ENCODE data around the gene TRAPPC8.
"Not testable (repeated sequence)": the region's sequence is repeated elsewhere in the genome, so short reads cannot be mapped to it uniquely, and the experiment has no call there.

The TRAPPC8 gene

GRCh38 chr18:31952223-31952622 is 9.3 kb upstream of the TRAPPC8 start:
- no peak for TF ChIP-seq CTCF (IDR thresholded peaks at IDR 0.05)
- no peak for TF ChIP-seq ZFX (IDR thresholded peaks at IDR 0.05; ENCODE audit: borderline replicate concordance)
- no peak overlapping the region for H3K27ac ChIP-seq

GRCh38 chr18:31950583-31950982 is 7.7 kb upstream of the TRAPPC8 start:
- no peak overlapping the region for H3K27ac ChIP-seq
- TF ChIP-seq ZFX (IDR thresholded peaks at IDR 0.05; ENCODE audit: borderline replicate concordance) = no peak

DNA sequence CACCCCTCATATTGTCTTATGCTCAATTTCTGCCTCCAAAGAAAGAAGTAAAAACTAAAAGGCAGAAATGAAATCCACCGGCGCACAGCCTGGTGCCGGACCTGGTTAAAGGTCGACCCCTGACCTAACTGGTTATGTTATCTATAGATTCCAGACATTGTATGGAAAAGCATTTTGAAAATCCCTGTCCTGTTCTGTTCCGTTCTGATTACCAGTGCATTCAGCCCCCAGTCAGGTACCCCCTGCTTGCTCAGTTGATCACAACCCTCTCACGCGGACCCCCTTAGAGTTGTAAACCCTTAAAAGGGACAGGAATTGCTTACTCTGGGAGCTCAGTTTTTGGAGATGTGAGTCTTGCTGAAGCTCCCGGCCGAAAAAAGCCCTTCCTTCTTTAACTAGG is 5.4 kb upstream of the TRAPPC8 start:
- not testable (repeated sequence) for H3K27ac ChIP-seq

DNA sequence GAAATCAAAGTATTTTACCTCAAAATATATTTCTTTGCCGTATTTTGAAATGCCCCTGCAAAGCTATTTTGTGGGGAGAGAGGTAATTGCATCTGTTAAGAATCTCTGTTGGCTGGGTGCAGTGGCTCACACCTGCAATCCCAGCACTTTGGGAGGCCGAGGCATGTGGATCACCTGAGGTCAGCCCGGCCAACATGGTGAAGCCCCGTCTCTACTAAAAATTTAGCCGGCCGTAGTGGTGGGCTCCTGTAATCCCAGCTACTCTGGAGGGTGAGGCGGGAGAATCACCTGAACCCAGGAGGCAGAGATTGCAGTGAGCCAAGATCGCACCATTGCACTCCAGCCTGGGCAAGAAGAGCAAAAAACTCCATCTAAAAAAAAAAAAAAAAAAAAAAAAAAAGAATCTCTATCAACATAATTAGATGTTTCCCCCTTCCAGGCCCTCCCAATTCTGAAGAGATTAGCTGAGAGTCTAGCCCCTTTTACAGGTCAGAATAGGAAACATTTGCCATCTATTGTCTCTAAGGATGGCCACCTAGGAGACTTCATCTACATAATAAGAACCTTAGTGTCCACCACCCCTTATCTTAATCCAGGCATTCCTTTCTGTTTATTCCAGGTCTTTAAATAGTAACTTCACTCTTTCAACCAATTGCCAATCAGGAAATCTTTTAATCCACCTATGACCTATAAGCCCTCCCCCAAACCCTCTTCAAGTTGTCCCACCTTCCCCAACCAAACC is 3.5 kb upstream of the TRAPPC8 start:
- TF ChIP-seq ZFX (IDR thresholded peaks at IDR 0.05; ENCODE audit: borderline replicate concordance) (no peak), CTCF (IDR thresholded peaks at IDR 0.05) (no peak)
- no peak overlapping the region for H3K27ac ChIP-seq

- H3K27ac ChIP-seq = peak overlapping the region; percentile 92
- TF ChIP-seq ZFX (IDR thresholded peaks at IDR 0.05; ENCODE audit: borderline replicate concordance) = no peak
These were observed 1.2 kb upstream of the TRAPPC8 start for GRCh38 chr18:31943878-31944816.

DNA sequence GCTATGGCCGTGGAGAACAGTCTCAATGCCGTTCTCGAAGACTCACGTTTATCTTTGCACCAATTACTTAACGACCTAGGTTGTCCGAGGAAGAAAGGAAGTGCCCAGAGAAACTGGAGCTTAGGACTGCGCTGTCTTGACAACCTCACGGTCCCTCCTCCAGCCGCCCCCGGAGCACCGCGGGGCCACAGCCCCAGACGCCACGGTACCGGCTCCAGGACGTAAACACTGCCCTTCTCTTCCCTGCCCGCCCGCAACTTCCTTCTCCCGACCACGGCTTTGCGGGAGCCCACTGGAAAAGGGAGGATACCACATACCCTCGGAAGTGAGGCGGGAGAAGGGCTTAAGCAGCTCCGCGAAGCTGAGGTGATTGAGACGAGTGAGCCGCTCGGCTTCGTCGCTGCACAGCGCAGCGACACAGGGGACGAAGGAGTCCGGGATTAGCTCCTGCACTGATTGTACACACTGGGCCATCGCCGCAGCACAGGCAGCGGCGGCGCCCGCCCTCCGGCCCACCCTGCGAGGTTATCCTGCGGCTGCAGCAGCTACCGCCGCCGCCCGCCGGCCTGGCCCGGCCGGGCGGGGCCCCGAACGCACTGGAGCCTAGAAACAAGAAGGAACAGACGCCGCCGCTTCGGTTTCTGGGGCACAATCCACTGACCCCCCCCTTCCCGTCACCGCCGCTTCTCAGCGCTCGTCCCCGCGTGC is 483 bp downstream of the TRAPPC8 start:
- H3K27ac ChIP-seq = peak overlapping the region; percentile 92
- TF ChIP-seq ZFX (IDR thresholded peaks at IDR 0.05; ENCODE audit: borderline replicate concordance) (no peak), CTCF (IDR thresholded peaks at IDR 0.05) (no peak)

DNA sequence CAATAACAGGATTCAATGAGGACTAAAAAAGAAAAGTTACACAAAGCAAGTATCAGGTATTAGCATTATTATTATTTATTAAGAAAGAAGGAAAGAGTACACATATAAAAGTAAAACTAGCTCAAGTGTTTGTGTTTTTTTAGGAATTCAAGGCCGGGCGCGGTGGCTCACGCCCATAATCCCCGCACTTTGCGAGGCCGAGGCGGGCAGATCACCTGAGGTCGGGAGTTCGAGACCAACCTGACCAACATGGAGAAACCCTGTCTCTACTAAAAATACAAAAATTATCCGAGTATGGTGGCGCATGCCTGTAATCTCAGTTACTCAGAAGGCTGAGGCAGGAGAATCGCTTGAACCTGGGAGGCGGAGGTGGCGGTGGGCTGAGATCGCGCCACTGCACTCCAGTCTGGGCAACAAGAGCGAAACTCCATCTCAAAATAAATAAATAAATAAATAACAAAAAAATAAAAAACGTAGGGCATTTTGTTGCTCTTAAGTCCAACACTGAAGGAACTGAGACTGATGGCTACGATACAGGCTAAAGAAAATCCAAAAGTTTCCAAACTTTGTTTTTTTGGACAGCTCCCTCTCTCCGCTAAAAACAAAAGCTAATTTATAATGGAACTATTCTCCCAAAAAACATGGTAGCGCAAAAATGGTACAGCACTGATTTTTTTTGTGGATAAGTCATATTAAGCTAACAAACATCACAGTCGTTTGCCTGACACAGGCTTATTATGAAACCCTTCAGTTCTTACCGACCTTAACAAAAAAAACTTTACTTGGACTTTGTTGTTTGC is 1.7 kb downstream of the TRAPPC8 start:
- TF ChIP-seq CTCF (IDR thresholded peaks at IDR 0.05) = no peak
- TF ChIP-seq ZFX (IDR thresholded peaks at IDR 0.05; ENCODE audit: borderline replicate concordance) = no peak
- peak overlapping the region; percentile 92; the same call in 1 of the 2 replicates for H3K27ac ChIP-seq

GRCh38 chr18:31934773-31935172 is 8.2 kb downstream of the TRAPPC8 start:
- not testable (repeated sequence) for H3K27ac ChIP-seq

All from 22Rv1 (cell line).